Stimulated activated CD8-positive, alpha-beta memory T cell treated with anti-CD3 and anti-CD28 coated beads, Interleukin-2, amount 100 ng/mL, for 1 hour (primary cell): Measurements from ENCODE around the gene MRPS14.
"Not testable (repeated sequence)": the region's sequence is repeated elsewhere in the genome, so short reads cannot be mapped to it uniquely, and the experiment has no call there.

Experiments used
- DNase-seq, 2 donors: peaks; one replicate each; pipeline ENCODE4 v3.0.0-alpha.2; 2020; ENCODE audit warnings: low read depth in 2 of 2

Gene MRPS14

DNA sequence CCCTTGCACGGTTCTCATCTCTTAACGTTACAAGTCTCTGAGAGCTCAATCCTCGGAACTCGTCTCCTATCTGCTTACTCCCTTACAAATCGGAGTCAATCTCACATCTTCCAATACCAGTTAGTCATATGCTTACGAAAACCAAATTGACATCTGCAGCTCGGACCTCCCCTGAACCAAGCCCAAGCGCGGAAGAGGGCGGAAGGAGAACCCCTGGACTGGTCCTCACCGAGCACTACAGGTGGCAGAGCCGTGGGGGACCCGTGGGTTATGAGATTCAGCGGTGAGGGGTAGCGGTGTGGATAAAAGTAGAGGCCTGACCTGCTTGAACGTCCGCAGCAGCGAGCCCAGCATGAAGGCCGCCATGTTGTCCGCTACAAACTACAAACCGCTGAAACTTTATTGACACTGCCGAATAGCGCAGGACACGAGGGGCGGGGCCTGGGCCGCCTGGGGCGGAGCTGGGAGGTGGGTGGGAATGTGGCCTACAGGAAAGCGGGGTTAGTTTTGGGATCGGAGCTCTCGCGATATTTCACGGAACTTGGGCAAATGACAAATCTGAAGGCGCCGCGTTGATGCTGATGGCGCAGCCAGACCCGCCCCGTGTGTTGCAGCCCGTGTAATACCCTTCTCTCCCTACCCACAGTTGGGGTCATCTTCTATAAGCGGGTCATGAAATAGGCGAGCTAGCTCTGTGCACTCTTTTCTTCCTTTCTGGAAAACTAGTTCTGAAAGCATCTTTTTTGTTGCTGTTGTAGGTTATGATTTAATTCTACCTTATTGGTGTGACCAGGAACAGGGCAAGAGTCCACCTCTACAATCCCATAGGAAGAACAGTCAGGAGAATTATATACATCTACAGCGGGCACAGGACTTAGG is at the start of gene MRPS14:
MRPS14 (minus strand) TSS at position 383 of the 879 bp plus-strand sequence; CDS start at position 366, 17 bp downstream.
- peak; percentile 94 to 95 for DNase-seq

DNA sequence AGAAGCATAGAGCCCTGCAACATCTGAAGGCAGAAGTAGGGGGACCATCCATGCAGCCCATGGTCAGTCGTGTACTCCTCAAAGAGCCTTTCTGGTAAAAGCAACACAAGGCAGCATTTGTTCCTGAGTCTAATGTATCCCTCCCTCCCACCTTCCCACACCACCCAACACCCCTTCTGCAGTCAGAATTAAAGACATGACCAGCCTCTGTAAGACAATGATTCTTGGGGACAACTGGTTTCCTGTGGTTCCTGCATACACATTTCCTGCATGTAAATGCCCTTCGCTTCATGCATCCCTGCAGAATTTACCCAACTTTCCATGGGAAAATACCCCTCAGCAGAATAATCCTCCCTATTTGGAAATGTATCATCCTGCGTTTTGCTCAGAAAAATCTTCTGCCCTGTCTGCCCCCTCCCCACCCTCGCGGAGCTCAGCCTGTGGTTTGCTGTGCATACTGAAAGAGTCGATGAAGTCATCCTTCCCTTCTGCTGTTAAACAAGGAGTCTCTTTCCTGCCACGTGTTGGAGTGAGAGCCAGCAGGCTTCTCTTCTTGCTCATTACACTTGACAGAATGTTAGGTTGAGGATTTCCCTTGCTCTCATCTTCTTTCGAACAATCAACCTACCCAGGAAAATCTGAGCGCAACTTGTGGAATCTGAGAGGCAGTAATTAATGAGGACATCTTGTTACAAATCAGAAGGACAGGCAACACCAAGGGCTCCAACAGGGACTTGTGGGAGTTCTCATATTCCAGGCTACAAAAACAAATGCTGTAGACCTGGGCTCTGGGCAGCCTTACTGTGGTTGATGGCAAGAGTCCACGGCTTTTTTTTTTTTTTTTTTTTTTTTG is 49.1 kb upstream of the MRPS14 start:
- no peak for DNase-seq

DNA sequence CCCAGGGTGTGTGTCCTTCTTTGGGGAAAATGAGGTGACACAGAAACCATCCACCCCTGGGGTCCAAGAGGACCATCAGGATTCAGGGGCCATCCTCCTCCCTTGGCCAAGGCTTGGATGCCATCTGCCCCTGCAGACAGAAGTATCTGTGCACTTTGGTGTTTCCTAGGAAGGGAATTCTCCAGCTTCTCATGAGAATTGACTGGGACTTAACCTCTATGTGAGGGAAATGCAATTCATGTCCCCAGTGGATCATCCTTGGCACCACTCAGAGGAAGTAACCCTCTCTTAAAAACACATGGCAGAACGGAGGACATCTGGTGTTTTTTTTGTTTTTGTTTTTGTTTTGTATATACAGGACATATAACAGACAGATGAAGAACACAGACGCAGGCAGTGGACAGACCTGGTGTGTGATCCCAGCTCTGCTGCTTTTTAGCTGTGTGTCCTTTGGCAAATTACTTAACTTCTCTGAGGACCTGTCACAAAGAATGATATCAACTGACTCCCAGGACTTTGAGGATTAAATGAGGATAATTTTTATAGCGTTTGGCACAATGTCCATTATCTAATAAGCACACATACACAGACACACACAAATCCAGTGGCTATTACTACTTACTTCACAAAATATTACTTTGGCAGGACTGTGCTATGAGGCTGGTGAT is 48.2 kb upstream of the MRPS14 start:
- no peak for DNase-seq

DNA sequence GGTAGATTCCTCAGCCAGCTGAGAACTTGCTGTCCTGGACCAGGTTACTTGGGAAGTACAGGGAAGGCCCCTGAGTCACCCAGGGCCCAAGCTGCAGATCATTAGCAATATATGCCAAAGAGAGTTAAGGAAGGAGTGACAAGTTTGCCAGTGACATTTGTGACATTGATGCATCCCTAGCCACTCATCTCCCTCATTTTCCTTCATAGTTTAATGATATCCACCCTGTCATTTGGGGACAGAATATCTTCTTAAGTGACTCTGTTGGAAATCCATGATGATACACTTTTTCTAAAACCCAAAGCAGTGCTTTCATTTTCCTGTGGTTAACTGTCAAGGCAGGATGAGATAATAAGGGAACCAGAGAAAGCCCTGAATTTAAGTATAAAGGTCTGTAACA is 47.6 kb upstream of the MRPS14 start:
- DNase-seq = no peak

- no peak for DNase-seq
Observed at GRCh38 chr1:175067362-175068106, 44.3 kb upstream of the MRPS14 start, which contains the start of gene TNN. TNN (plus strand) TSS chr1:175067833; CDS start chr1:175077419, 9,586 bp downstream.

- DNase-seq = no peak
Observed at GRCh38 chr1:175062858-175063257, 39.6 kb upstream of the MRPS14 start.

GRCh38 chr1:175062339-175062738 is 39.1 kb upstream of the MRPS14 start:
- no peak for DNase-seq

GRCh38 chr1:175054736-175055135 is 31.5 kb upstream of the MRPS14 start:
- DNase-seq = no peak

GRCh38 chr1:175050992-175051391 is 27.8 kb upstream of the MRPS14 start:
- DNase-seq = no peak

DNA sequence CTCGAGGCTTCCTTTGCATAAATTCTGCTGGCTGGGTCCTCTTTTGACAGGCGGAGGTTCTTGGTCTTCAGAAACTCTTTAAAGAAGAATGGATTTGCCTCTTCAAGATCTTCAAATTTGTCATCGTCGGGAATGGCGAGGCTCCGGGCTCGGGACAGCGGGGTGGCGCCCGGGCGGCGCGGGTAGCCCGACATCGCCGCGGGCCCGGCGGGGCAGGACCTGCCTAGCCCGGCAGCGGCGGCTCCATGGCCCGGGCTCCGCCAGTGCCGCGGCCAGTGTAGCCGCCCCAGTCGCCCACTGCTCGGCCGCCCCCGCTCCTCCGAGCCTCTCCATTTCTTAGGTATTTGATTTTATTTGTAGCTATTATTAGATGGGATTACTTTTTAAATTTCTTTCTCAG is 22.3 kb upstream of the MRPS14 start:
- DNase-seq = no peak

DNA sequence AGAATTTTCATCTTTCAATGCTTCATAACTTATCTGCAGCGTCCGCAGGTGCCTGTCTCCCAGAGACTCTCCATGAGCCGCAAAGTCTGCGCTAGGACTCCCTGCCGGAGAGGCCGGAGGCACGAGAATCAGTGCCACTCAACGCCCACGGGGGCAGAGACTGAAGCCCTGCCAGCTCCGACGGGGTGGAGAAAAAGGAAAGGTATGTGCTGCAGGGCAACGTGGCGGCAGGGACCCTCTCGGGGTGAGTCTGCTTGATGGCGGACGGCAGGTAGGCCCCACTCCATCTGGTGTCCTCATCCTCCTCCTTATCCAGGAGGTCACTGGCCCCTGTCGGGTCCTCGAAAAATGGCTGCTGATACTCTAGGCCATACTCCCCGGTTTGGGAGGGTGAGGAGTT is 21.9 kb upstream of the MRPS14 start:
- DNase-seq = no peak

- DNase-seq = not testable (repeated sequence)
Observed at GRCh38 chr1:175044591-175044990, 21.4 kb upstream of the MRPS14 start.

DNA sequence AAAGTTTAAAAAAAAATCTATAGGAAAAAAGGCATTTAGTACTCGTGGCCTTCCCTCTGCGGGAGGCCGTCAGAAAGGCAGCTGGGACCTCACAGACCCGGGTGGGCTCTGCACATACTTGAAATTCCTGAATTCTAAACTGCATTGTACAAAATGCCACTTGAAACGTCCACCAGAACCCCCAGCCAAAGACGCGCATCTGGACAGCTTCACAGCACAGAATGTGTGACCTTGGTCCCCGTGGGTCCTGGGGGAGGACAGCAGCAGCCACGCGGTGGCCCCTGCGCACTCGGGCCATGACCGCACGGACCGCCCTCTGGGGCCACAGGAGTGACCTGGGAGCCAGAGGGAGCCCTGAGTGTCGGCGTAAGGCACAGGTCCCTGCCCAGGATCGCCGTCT is 20.6 kb upstream of the MRPS14 start:
- DNase-seq = no peak

- DNase-seq = no peak
Observed at GRCh38 chr1:175042650-175043049, 19.4 kb upstream of the MRPS14 start.

DNA sequence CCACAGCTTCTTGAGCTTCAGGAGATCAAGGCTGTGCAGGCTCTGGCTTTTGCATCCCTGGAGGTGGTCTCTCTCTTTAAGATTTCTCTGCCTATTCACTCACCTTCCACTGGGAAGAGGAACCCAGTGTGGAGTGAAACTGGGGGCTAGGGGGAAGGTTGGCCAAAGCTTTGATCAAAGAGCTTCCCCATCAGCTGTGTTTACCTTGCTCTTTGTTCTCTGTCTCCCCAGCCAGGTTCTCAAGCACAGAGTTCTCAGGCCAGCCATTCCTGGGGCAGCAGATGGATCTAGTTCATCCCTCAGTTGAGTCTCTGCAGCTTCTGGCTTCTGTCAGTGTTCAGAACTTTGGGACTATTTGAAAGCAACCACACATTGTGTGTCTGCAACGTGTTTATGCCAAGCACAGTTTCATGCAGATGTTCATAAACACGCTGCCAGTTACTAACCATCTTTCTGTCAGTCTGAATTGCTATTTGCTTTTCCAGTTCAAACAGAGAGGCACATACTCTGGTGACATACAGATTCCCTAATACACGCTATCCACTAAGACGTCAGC is 17.2 kb upstream of the MRPS14 start:
- no peak for DNase-seq

DNA sequence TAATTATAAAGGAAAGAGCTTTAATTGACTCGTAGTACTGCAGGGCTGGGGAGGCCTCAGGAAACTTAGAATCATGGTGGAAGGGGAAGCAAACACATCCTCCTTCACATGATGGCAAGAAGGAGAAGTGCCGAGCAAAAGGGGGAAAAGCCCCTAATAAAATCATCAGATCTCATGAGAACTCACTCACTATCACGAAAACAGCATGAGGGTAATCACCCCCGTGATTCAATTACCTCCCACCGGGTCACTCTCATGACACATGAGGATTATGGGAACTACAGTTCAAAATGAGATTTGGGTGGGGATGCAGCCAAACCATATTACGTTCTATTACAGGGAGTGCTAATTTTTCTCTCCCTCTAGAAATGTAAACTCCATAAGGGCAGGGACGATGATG is 14.2 kb upstream of the MRPS14 start:
- no peak for DNase-seq

- DNase-seq = no peak
Observed at GRCh38 chr1:175036476-175036875, 13.3 kb upstream of the MRPS14 start.

GRCh38 chr1:175035865-175036264 is 12.6 kb upstream of the MRPS14 start:
- DNase-seq = no peak

DNA sequence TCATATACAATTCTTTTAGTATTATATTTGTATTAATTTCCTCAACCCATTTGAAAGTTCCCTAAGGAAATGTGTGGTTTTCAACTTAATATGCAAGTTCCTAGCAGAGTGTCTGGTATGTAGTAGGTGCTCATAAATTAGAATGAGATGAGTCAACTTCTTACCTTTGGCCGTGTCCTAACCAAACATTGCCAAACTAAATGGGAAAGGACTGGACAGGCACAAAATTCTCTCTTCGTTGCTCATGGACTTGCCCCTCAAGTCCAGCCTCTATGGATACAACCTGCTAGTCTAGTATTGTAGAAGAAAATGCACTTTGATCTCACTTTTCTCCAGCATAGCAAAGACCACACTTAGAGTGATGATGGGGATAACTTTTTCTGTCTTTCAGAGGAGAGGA is 11.6 kb upstream of the MRPS14 start:
- no peak for DNase-seq

DNA sequence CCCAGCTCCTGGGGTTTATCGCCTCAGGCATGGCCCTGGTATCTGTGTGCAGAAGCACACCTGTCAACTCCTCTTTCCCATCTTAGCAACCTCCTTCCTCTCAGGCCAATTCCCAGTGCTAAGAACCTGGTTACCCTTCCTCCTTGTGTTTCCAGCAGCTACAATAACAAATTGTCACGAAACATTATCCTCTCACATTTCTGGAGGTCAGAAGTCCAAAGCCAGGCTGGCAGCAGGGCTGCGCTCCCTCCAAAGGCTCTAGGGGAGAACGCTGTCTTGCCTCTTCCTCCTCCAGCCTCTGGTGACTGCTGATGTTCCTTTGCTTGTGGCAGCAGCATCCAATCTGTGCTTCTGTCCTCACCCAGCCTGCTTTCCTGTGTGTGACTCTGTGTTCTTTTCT is 10.7 kb upstream of the MRPS14 start:
- no peak for DNase-seq

GRCh38 chr1:175024773-175025172 is 1.5 kb upstream of the MRPS14 start:
- no peak for DNase-seq
